ENCODE measurements around the gene RIPOR1.

The RIPOR1 gene

GRCh38 chr16:67544844-67545664 is 16.4 kb downstream of the RIPOR1 start:
- no peak overlapping the region for H3K4me3 ChIP-seq (ENCODE audit: low read depth, low read length)
- no peak for DNase-seq (ENCODE audit: low read depth)
- no peak for TF ChIP-seq CTCF (IDR thresholded peaks at IDR 0.05; ENCODE audit: control insufficient read depth, extremely low read depth, insufficient read depth)

- DNase-seq (ENCODE audit: low read depth), result no peak
- H3K4me3 ChIP-seq (ENCODE audit: low read depth, low read length), result no peak overlapping the region
- no peak for TF ChIP-seq CTCF (IDR thresholded peaks at IDR 0.05; ENCODE audit: control insufficient read depth, extremely low read depth, insufficient read depth)
These were observed 17.0 kb downstream of the RIPOR1 start for GRCh38 chr16:67545665-67546024.

- no peak for DNase-seq (ENCODE audit: low read depth)
- H3K4me3 ChIP-seq (ENCODE audit: low read depth, low read length), result no peak overlapping the region
- no peak for TF ChIP-seq CTCF (IDR thresholded peaks at IDR 0.05; ENCODE audit: control insufficient read depth, extremely low read depth, insufficient read depth)
These were observed 17.5 kb downstream of the RIPOR1 start for GRCh38 chr16:67546091-67546501.

GRCh38 chr16:67546761-67547422 is 18.3 kb downstream of the RIPOR1 start:
- H3K4me3 ChIP-seq (ENCODE audit: low read depth, low read length), result no peak overlapping the region
- TF ChIP-seq CTCF (IDR thresholded peaks at IDR 0.05; ENCODE audit: control insufficient read depth, extremely low read depth, insufficient read depth), result peak; percentile 92
- peak; percentile 86 for DNase-seq (ENCODE audit: low read depth)

- no peak for DNase-seq (ENCODE audit: low read depth)
- H3K4me3 ChIP-seq (ENCODE audit: low read depth, low read length), result no peak overlapping the region
These were observed 19.0 kb downstream of the RIPOR1 start for GRCh38 chr16:67547423-67548264.

More at GRCh38 chr16:67547423-67548264, 19.0 kb downstream of the RIPOR1 start:
- TF ChIP-seq CTCF (IDR thresholded peaks at IDR 0.05; ENCODE audit: control insufficient read depth, extremely low read depth, insufficient read depth), result no peak

Data from LNCaP clone FGC (cell line).